HuH-7.5 (cell line): ENCODE data around the gene WDR5B.

ENCODE experiments used
- DNase-seq: peaks from one replicate; pipeline ENCODE4 v3.0.0; 2011; ENCODE audit warnings: low spot score

Gene WDR5B

GRCh38 chr3:122365582-122366378 is 50.1 kb downstream of the WDR5B start:
- peak; percentile 24 for DNase-seq

- DNase-seq = no peak
Measured at GRCh38 chr3:122365073-122365472, 50.8 kb downstream of the WDR5B start.

GRCh38 chr3:122364490-122364889 is 51.4 kb downstream of the WDR5B start:
- no peak for DNase-seq
